ENCODE results near the gene FGD5. TPM values are rescaled to one million over a fixed set of nuclear protein-coding genes. Genes with fewer than 3 reads are reported as not detected.

FGD5 gene
- total RNA-seq, 6 experiments from 2014 or later: not detected

DNA sequence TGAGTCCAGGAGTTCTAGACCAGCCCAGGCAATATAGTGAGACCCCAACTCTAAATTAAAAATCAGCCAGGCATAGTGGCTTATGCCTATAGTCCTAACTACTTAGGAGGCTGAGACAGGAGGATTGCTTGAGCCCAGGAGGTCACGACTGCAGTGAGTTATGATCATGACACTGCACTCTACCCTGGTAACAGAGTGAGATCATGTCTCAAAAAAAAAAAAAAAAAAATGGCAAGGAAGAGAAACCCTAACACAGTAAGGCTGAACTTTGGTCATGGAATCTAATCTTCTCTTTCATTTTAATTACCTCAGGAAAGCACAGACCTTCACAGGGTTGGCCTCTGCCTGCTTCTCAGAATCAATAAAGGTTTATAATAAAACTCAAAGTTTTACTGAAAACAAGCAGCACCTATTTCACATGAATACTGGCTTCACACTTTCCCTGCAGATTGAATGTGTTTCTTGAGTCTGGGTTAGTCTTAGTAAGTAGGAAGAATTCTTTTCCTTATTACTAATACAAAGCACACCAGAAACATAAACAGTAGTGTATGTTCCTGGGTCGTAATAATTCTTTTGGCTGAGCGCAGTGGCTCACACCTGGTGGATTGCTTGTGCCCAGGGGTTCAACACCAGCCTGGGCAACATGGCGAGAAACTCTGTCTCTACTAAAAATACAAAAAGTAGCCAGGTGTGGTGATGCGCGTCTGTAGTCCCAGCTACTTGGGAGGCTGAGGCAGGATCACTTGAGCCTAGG lies 117.0 kb downstream of the FGD5 start:
- Mint-ChIP-seq H3K36me3 (ENCODE audit: low read depth) (no peaks in the 10 kb centered on the region), H3K4me3 (no peak overlapping the region), H3K27ac (no peak overlapping the region), H3K9me3 (no peaks in the 10 kb centered on the region), H3K4me1 (ENCODE audit: low read depth) (peaks cover 7% of the 10 kb centered on the region), H3K27me3 (ENCODE audit: insufficient read depth) (peaks cover 1% of the 10 kb centered on the region; the same call in 1 of the 2 replicates)
- TF ChIP-seq, protein P1, sequence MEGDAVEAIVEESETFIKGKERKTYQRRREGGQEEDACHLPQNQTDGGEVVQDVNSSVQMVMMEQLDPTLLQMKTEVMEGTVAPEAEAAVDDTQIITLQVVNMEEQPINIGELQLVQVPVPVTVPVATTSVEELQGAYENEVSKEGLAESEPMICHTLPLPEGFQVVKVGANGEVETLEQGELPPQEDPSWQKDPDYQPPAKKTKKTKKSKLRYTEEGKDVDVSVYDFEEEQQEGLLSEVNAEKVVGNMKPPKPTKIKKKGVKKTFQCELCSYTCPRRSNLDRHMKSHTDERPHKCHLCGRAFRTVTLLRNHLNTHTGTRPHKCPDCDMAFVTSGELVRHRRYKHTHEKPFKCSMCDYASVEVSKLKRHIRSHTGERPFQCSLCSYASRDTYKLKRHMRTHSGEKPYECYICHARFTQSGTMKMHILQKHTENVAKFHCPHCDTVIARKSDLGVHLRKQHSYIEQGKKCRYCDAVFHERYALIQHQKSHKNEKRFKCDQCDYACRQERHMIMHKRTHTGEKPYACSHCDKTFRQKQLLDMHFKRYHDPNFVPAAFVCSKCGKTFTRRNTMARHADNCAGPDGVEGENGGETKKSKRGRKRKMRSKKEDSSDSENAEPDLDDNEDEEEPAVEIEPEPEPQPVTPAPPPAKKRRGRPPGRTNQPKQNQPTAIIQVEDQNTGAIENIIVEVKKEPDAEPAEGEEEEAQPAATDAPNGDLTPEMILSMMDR (IDR thresholded peaks at IDR 0.05): no peak
- DNase-seq: no peak

DNA sequence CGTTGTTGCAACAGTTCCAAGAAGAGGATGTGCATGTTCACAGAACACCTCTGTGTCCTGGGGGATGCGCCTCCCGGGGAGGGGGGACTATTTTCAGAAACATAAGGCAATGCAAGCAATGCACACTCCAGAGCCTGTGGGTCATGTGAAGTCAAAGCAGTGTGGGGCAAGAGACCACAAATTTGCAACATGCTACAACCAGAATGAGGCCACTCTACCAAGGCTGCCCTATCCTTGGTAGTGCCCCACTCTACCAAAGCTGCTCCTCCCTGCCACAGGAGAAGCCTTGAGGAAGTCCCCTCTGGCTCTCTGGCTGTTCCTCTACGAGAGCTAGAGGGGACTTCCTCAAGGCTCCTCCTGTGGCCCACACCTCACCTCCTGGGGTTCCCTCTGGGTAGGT lies 120.2 kb downstream of the FGD5 start:
- no peak overlapping the region for H3K27ac Mint-ChIP-seq
- H3K36me3 Mint-ChIP-seq (ENCODE audit: low read depth): peaks cover 5% of the 10 kb centered on the region; the same call in 1 of the 2 replicates
- H3K27me3 Mint-ChIP-seq (ENCODE audit: insufficient read depth): peaks cover 1% of the 10 kb centered on the region
- TF ChIP-seq, protein P1 (IDR thresholded peaks at IDR 0.05): no peak
- no peaks in the 10 kb centered on the region for H3K9me3 Mint-ChIP-seq
- H3K4me1 Mint-ChIP-seq (ENCODE audit: low read depth): 0 out of 2 replicates have a peak, but pooled peaks cover 8% of the 10 kb centered on the region
- no peak for DNase-seq
- H3K4me3 Mint-ChIP-seq: no peak overlapping the region

DNA sequence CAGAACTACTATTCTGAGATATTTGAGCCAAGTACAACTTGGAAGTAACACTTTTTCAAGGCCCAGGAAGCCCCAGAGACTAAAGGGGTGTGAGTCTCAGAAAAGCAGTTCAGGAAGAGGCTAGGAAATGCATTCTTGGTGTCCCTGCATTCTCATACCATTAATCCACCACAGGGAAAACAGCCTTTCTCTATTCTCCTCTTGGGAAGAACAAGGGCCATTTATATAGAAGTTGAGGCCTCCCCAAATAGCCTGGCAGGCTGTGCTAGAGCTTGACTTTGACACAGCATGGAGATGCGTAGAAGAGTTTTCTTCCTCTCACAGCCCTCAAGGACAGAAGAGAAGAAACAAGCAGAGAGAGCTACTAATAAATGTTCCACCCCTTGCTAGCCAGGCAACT lies 123.1 kb downstream of the FGD5 start:
- Mint-ChIP-seq H3K4me1 (ENCODE audit: low read depth) (peaks cover 22% of the 10 kb centered on the region), H3K4me3 (no peak overlapping the region), H3K36me3 (ENCODE audit: low read depth) (peaks cover 11% of the 10 kb centered on the region; the same call in 1 of the 2 replicates), H3K27me3 (ENCODE audit: insufficient read depth) (peaks cover 3% of the 10 kb centered on the region), H3K9me3 (no peaks in the 10 kb centered on the region), H3K27ac (no peak overlapping the region)
- TF ChIP-seq, protein P1 (IDR thresholded peaks at IDR 0.05): no peak
- DNase-seq: no peak

DNA sequence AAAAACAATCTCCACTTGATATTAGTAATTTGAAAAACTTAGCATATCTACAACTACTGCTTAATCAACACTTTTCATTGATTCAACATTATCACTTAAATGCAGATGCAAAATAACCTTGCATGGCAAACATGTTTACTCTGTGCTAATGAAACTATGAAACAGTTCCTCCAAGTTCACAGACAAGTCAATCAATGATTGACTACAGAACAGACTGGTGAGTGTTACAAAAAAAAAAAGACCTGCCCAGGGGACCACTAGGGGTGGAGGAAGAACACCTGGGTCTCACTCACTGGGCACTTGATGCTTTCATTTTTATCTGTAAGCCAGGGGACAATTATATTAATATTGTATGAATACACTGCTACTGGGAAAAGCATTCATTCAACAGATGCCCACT lies 124.3 kb downstream of the FGD5 start:
- H3K27ac Mint-ChIP-seq: no peak overlapping the region
- H3K9me3 Mint-ChIP-seq: no peaks in the 10 kb centered on the region
- DNase-seq: no peak
- H3K36me3 Mint-ChIP-seq (ENCODE audit: low read depth): peaks cover 11% of the 10 kb centered on the region; the same call in 1 of the 2 replicates
- TF ChIP-seq, protein P1 (IDR thresholded peaks at IDR 0.05): no peak
- H3K27me3 Mint-ChIP-seq (ENCODE audit: insufficient read depth): peaks cover 3% of the 10 kb centered on the region
- H3K4me3 Mint-ChIP-seq: no peak overlapping the region
- peaks cover 22% of the 10 kb centered on the region for H3K4me1 Mint-ChIP-seq (ENCODE audit: low read depth)

DNA sequence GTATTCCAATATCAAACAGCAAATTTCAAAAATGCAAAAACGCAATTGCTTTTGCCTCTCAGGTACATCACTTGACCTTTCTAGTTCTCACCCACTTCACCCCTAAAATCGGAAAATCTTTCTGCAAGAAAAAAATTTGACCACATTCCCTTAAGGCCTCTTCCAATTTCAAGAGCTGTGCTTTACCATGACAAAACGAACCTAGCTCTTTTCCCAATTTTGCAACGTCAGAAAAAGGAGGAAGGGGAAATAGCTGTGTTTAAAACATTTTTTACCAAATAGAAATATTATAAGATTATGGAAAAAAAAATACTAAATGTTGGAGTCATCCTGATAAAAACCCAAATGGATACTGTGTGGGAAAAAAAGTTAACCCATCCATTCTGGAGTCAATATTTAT lies 127.5 kb downstream of the FGD5 start:
- H3K36me3 Mint-ChIP-seq (ENCODE audit: low read depth): peaks cover 15% of the 10 kb centered on the region; the same call in 1 of the 2 replicates
- H3K4me3 Mint-ChIP-seq: peak overlapping the region; percentile 99
- peak overlapping the region; percentile 92; the same call in 1 of the 2 replicates for H3K27ac Mint-ChIP-seq
- no peaks in the 10 kb centered on the region for H3K9me3 Mint-ChIP-seq
- H3K27me3 Mint-ChIP-seq (ENCODE audit: insufficient read depth): peaks cover 2% of the 10 kb centered on the region
- H3K4me1 Mint-ChIP-seq (ENCODE audit: low read depth): peaks cover 37% of the 10 kb centered on the region
- DNase-seq: no peak
- TF ChIP-seq, protein P1 (IDR thresholded peaks at IDR 0.05): no peak

All from HFFc6 (cell line).